Esophagus muscularis mucosa (tissue), 3 donors: Measurements from ENCODE around the gene IGDCC3.

Experiments used
- POLR2AphosphoS5 ChIP-seq, 2 donors: sonication (generic); formaldehyde crosslinking; IDR thresholded peaks; one replicate each; pipeline ENCODE4 v1.6.1; 2017; ENCODE audit warnings: antibody characterized with exemption in 2 of 2
- TF ChIP-seq, protein P1 (sequence below), 3 experiments: fragments of 200-600 bp in 2 of 3; fragments of 450-650 bp in 1 of 3; sonication (generic) in 2 of 3; IDR thresholded peaks; one replicate each; pipeline ENCODE4 v1.5.1; 2017 to 2019; ENCODE audit warnings: antibody characterized with exemption in 3 of 3, mild to moderate bottlenecking in 2 of 3, moderate library complexity in 1 of 3

DNA sequence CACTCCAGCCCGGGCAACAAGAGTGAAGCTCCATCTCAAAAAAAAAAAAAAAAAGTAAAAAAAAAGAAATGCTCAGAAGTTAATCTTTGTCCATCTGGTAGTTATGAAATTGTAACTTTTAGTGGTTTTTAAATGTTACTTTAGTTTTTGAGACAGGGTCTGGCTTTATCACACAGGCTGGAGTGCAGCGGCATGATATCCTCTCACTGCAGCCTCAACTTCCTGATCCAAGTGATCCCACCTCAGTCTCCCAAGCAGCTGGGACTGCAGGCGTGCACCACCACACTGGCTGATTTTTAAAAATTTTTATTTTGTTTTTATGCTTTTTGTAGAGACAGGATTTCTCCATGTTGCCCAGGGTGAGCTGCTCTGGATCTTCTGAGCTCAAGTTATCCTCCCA is 72.0 kb downstream of the IGDCC3 start:
- TF ChIP-seq, protein P1, sequence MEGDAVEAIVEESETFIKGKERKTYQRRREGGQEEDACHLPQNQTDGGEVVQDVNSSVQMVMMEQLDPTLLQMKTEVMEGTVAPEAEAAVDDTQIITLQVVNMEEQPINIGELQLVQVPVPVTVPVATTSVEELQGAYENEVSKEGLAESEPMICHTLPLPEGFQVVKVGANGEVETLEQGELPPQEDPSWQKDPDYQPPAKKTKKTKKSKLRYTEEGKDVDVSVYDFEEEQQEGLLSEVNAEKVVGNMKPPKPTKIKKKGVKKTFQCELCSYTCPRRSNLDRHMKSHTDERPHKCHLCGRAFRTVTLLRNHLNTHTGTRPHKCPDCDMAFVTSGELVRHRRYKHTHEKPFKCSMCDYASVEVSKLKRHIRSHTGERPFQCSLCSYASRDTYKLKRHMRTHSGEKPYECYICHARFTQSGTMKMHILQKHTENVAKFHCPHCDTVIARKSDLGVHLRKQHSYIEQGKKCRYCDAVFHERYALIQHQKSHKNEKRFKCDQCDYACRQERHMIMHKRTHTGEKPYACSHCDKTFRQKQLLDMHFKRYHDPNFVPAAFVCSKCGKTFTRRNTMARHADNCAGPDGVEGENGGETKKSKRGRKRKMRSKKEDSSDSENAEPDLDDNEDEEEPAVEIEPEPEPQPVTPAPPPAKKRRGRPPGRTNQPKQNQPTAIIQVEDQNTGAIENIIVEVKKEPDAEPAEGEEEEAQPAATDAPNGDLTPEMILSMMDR (IDR thresholded peaks at IDR 0.05) = no peak
- no peak for TF ChIP-seq POLR2AphosphoS5 (IDR thresholded peaks at IDR 0.05)
